Liver (tissue), 3 donors: Measurements from ENCODE around the gene STX10.

Source experiments
- CTCF ChIP-seq: fragments of 150-350 bp; IDR thresholded peaks from 2 replicates; pipeline ENCODE4 v1.5.1; 2017; ENCODE audit warnings: improper control_type of control experiment, low read depth, low read length; ENCODE audit not compliant: missing input control
- EGR1 ChIP-seq, 2 donors: IDR thresholded peaks; 2 replicates each; pipeline ENCODE4 v1.6.1; 2016 to 2018; ENCODE audit warnings: antibody characterized with exemption in 2 of 2, low read depth in 2 of 2
- FOXA1 ChIP-seq: IDR thresholded peaks from 2 replicates; pipeline ENCODE4 v1.6.1; 2016; ENCODE audit warnings: antibody characterized with exemption
- GABPA ChIP-seq, 2 donors: IDR thresholded peaks in 1 of 2; conservative IDR thresholded peaks in 1 of 2; 2 replicates each; pipeline ENCODE4 v1.6.1; 2016; ENCODE audit warnings: antibody characterized with exemption in 2 of 2, mild to moderate bottlenecking in 1 of 2, moderate library complexity in 1 of 2
- MAX ChIP-seq: IDR thresholded peaks from 2 replicates; pipeline ENCODE4 v1.6.1; 2016; ENCODE audit warnings: antibody characterized with exemption
- NR2F2 ChIP-seq: IDR thresholded peaks from 2 replicates; pipeline ENCODE4 v1.6.1; 2016; ENCODE audit warnings: antibody characterized with exemption
- RAD21 ChIP-seq, 2 donors: IDR thresholded peaks; 2 replicates each; pipeline ENCODE4 v1.6.1; 2016; ENCODE audit warnings: antibody characterized with exemption in 2 of 2, mild to moderate bottlenecking in 2 of 2
- REST ChIP-seq: IDR thresholded peaks from 2 replicates; pipeline ENCODE4 v1.6.1; 2016; ENCODE audit warnings: antibody characterized with exemption, mild to moderate bottlenecking
- RXRA ChIP-seq, 2 donors: IDR thresholded peaks; 2 replicates each; pipeline ENCODE4 v1.6.1; 2017 to 2018; ENCODE audit warnings: antibody characterized with exemption in 2 of 2, mild to moderate bottlenecking in 1 of 2
- SP1 ChIP-seq: IDR thresholded peaks from 2 replicates; pipeline ENCODE4 v1.6.1; 2018; ENCODE audit warnings: antibody characterized with exemption, mild to moderate bottlenecking
- TAF1 ChIP-seq: conservative IDR thresholded peaks from 2 replicates; pipeline ENCODE4 v1.6.1; 2016; ENCODE audit warnings: antibody characterized with exemption, mild to moderate bottlenecking
- YY1 ChIP-seq: IDR thresholded peaks from 2 replicates; pipeline ENCODE4 v1.6.1; 2016; ENCODE audit warnings: antibody characterized with exemption, mild to moderate bottlenecking
- donor health status: healthy.
- donor health status: healthy.

GRCh38 chr19:13109361-13110098, 40.6 kb downstream of the STX10 start:
- no peak for TF ChIP-seq CTCF
- no peak for TF ChIP-seq REST
- no peak for TF ChIP-seq TAF1
- no peak for TF ChIP-seq NR2F2
- TF ChIP-seq RAD21 (IDR thresholded peaks at IDR 0.05) = no peak
- TF ChIP-seq YY1 = no peak
- TF ChIP-seq FOXA1 = no peak
- TF ChIP-seq GABPA (IDR thresholded peaks at IDR 0.05 in 1 of 2, conservative IDR thresholded peaks at IDR 0.05 in 1 of 2) = no peak
- no peak for TF ChIP-seq MAX
- no peak for TF ChIP-seq EGR1 (IDR thresholded peaks at IDR 0.05; ENCODE audit: low read depth in 2 of 2)
- TF ChIP-seq SP1 = no peak
- no peak for TF ChIP-seq RXRA (IDR thresholded peaks at IDR 0.05)
